Hepatocyte (in vitro differentiated cells): Measurements from ENCODE around the gene XPO5.
"Not testable (repeated sequence)": the region's sequence is repeated elsewhere in the genome, so short reads cannot be mapped to it uniquely, and the experiment has no call there.

Experiments used
- CTCF ChIP-seq: fragments of 200-600 bp; sonication (generic); IDR thresholded peaks from 2 replicates; pipeline ENCODE4 v1.5.1; 2016; ENCODE audit warnings: antibody characterized with exemption, mild to moderate bottlenecking; ENCODE audit not compliant: poor library complexity
- EZH2 ChIP-seq: fragments of 200-600 bp; sonication (generic); IDR thresholded peaks from 2 replicates; pipeline ENCODE4 v1.6.1; 2016; ENCODE audit warnings: antibody characterized with exemption, mild to moderate bottlenecking, borderline replicate concordance
- EZH2phosphoT487 ChIP-seq: fragments of 200-600 bp; sonication (generic); IDR thresholded peaks from one replicate; pipeline ENCODE4 v1.6.1; 2018; ENCODE audit warnings: antibody characterized with exemption, mild to moderate bottlenecking, low read depth, moderate library complexity; ENCODE audit not compliant: unreplicated experiment, severe bottlenecking

- TF ChIP-seq EZH2, CTCF, EZH2phosphoT487: not testable (repeated sequence)
Observed at GRCh38 chr6:43538986-43539385, 36.9 kb downstream of the XPO5 start.
